GM12875 (cell line): ENCODE measurements around the gene NCKAP5L.

ENCODE experiments used
- H3K4me3 ChIP-seq: one replicate; pipeline ENCODE4 v1.5.1; 2011; ENCODE audit warnings: low read depth, low read length, control low read depth
- CTCF ChIP-seq: IDR thresholded peaks from 2 replicates; pipeline ENCODE4 v1.5.1; 2011; ENCODE audit warnings: low read depth, mild to moderate bottlenecking, control low read depth, inconsistent platforms, low read length, moderate library complexity, borderline replicate concordance; ENCODE audit not compliant: insufficient read depth

The NCKAP5L gene

GRCh38 chr12:49806321-49806813 is 21.8 kb downstream of the NCKAP5L start:
- TF ChIP-seq CTCF = no peak
- no peak overlapping the region for H3K4me3 ChIP-seq

GRCh38 chr12:49805409-49805808 is 22.8 kb downstream of the NCKAP5L start:
- H3K4me3 ChIP-seq = no peak overlapping the region
- no peak for TF ChIP-seq CTCF

- no peak overlapping the region for H3K4me3 ChIP-seq
- TF ChIP-seq CTCF = no peak
These were observed 23.4 kb downstream of the NCKAP5L start for GRCh38 chr12:49804821-49805220.

GRCh38 chr12:49803693-49804450 is 24.3 kb downstream of the NCKAP5L start:
- TF ChIP-seq CTCF = no peak
- no peak overlapping the region for H3K4me3 ChIP-seq

- no peak for TF ChIP-seq CTCF
- no peak overlapping the region for H3K4me3 ChIP-seq
These were observed 26.8 kb downstream of the NCKAP5L start for GRCh38 chr12:49801141-49802063.

GRCh38 chr12:49800421-49801140 is 27.6 kb downstream of the NCKAP5L start:
- TF ChIP-seq CTCF = no peak

More at GRCh38 chr12:49800421-49801140, 27.6 kb downstream of the NCKAP5L start:
- no peak overlapping the region for H3K4me3 ChIP-seq
